Endometrial microvascular endothelial cells (primary cell): ENCODE results near the gene CAPN11. TPM values are rescaled to one million over a fixed set of nuclear protein-coding genes. Genes with fewer than 3 reads are reported as not detected.
"Not testable (repeated sequence)": the region's sequence is repeated elsewhere in the genome, so short reads cannot be mapped to it uniquely, and the experiment has no call there.

Source experiments
- in situ Hi-C: cut with HindIII; loops from 2 replicates; pipeline ENCODE4 v1.10.0; 2017; ENCODE audit warnings: low sequenced_read_pairs, low pct_unique_long_range_greater_than_20kb; ENCODE audit errors: inconsistent ontology term
- total RNA-seq: library from RNA; depleted of rRNA; stranded (reverse); fragments of >200 nt; gene quantifications from one replicate; pipeline ENCODE4 v1.2.3, GENCODE V29; 2015; ENCODE audit errors: inconsistent ontology term

Gene CAPN11
- total RNA-seq, 1 donor from 2014 or later: 3.8 TPM

DNA sequence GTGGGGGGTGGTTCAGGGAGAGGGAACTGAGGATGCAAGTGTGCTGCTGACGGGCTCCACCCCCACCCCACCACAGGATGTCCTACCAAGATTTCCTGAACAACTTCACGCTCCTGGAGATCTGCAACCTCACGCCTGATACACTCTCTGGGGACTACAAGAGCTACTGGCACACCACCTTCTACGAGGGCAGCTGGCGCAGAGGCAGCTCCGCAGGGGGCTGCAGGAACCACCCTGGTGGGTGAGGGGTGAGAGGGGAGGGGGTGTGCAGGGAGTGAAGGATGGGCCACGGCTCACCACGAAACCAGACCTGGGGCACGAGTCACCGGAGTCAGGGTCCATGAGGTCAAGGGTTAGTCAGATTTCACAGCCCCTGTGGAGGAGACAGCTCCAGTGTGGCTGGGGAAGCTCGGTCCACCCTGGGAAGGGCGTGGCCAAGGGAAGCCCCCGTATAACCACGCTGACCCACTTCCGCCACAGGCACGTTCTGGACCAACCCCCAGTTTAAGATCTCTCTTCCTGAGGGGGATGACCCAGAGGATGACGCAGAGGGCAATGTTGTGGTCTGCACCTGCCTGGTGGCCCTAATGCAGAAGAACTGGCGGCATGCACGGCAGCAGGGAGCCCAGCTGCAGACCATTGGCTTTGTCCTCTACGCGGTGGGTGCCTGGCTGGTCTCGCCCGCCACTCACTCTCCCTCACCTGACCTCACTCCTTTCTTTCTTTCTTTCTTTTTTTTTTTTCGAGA lies 18.3 kb downstream of the CAPN11 start:
- in situ Hi-C loops: no loop called here

DNA sequence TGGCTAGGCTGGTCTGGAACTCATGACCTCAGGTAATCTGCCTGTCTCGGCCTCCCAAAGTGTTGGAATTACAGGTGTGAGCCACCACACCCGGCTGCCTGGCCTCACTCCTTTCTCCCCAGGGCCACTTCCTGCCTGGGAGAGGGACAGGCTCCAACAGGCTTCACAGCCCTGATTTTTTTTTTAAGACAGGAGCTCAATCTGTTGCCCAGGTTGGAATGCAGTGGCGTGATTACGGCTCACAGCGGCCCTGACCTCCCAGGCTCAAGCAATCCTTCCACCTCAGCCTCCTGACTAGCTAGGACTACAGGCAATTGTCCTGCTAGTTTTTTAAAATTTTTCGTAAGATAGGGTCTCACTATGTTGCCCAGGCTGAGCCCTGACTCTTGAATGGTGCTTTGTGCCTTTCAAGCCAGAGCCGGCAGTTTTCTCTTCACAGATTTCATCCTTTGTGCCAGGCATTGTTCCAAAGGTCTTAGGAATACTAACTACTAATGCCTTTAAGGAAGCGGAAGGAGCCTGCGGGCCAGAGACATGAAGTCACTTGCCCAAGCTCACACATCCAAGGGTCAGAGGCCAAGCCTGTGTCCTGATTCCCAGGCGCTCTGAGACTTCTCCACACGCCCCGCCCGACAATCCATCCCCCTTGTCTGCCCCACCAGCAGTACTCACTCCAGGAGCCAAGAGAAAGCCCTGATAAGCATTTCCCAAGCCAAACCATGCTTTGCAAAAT lies 19.2 kb downstream of the CAPN11 start:
- in situ Hi-C loops: no loop called here

DNA sequence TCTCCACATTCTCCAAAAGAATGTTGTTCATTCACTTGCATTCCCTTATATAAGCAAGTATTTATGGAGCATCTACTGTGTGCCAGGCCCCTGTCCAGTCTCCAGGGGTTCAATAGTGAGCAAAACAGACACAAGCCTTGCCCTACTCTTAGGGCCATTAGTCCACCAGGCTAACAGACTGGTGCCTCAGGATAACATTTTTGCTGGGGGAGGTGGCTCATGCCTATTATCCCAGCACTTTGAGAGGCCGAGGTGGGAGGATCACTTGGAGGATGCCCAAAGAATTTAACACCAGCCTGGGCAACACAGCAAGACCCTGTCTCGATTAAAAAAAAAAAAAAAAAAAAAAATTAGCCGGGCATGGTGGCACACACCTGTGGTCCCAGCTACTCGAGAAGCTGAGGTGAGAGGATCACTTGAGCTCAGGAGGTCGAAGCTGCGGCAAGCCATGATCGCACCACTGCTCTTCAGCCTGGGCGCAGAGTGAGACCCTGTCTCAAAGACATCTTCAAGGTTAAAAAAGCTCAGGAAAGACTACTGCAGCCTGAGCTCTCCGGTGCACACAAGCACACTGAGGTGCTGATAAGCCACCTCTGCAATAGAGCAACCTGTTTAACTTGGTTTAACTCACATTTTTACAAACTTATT lies 19.9 kb downstream of the CAPN11 start:
- in situ Hi-C loops: no loop called here

GRCh38 chr6:44179072-44179536 lies 20.5 kb downstream of the CAPN11 start:
- in situ Hi-C loops: no loop called here

GRCh38 chr6:44179648-44180047 lies 21.0 kb downstream of the CAPN11 start:
- in situ Hi-C loops: no loop called here

DNA sequence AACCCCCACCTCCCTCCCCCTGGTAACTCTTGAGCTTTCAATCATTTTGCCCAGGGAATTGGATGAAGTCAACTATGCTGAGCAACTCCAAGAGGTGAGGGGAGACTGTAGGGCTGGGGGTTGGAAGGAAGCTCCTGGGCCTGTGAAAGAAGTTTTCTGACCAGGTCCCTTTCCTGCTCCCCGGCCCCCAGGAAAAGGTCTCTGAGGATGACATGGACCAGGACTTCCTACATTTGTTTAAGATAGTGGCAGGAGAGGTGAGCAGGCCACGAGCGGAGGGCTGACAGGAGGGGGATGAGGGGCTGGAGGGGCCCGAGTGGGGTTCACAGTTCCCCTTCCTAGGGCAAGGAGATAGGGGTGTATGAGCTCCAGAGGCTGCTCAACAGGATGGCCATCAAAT lies 21.8 kb downstream of the CAPN11 start:
- in situ Hi-C loops: no loop called here

GRCh38 chr6:44180886-44181285 lies 22.3 kb downstream of the CAPN11 start:
- in situ Hi-C loops: no loop called here

- in situ Hi-C loops: not testable (repeated sequence)
Measured at GRCh38 chr6:44181784-44182183, 23.2 kb downstream of the CAPN11 start.

- in situ Hi-C loops: no loop called here
Measured at GRCh38 chr6:44182911-44183390, 24.3 kb downstream of the CAPN11 start.

GRCh38 chr6:44183783-44184182 lies 25.2 kb downstream of the CAPN11 start:
- in situ Hi-C loops: no loop called here

GRCh38 chr6:44185356-44185755 lies 26.7 kb downstream of the CAPN11 start:
- in situ Hi-C loops: not testable (repeated sequence)

GRCh38 chr6:44185953-44186634 lies 27.5 kb downstream of the CAPN11 start:
- in situ Hi-C loops: no loop called here

DNA sequence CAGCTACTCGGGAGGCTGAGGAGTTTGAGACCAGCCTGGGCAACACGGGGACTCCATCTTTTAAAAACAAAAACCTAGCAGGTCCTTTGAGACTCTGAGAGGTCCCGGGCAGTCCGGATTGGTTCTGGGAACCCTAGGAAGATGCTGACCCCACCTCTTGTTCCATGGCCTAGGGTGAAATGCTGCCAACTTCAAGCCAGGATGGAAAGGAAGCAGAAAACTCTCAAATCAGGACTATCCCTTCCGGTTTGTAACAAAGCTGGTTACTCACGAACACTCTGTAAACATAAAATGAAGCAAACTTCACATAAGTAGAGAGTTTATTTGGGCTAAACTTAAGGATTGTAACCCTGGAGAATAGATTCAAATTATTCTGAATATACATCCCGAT lies 28.0 kb downstream of the CAPN11 start:
- in situ Hi-C loops: no loop called here

- in situ Hi-C loops: no loop called here
Measured at GRCh38 chr6:44188819-44189218, 30.2 kb downstream of the CAPN11 start.

DNA sequence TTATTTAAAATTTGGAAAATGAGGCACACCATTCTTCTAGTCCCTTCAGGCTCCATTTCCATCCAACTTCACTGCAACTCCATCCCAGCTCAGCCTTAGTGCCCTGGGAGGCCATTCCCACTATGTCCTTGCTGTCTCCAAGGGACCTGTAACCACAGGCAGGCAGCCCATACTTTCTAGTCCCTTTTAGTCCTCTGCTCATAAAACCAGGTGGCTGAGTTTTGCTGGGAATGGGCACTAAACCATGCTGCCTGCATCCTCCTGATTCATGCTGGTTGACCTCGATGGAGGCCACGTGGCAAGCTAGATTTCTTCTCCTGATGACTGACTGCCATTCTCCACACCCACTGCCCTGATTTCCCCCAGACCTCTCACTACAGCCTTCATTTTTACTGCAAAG lies 30.6 kb downstream of the CAPN11 start:
- in situ Hi-C loops: no loop called here

DNA sequence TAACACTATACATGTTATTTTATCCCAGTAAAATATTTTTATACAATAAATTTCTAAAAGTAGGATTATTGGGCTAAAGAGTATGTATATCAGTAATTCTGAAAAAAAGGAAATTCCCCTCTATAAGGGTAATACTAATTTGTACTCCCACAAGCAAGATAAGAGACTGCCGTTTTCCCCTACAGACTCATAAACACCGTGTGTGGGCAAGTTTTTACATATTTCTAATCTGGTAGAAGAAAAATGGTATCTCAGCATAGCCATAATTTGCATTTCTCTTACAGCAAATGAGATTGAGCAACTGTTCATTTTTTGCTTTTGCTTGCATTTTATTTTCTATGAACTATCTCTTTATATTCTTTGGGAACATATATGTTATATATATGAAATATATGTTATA lies 32.1 kb downstream of the CAPN11 start:
- in situ Hi-C loops: no loop called here

DNA sequence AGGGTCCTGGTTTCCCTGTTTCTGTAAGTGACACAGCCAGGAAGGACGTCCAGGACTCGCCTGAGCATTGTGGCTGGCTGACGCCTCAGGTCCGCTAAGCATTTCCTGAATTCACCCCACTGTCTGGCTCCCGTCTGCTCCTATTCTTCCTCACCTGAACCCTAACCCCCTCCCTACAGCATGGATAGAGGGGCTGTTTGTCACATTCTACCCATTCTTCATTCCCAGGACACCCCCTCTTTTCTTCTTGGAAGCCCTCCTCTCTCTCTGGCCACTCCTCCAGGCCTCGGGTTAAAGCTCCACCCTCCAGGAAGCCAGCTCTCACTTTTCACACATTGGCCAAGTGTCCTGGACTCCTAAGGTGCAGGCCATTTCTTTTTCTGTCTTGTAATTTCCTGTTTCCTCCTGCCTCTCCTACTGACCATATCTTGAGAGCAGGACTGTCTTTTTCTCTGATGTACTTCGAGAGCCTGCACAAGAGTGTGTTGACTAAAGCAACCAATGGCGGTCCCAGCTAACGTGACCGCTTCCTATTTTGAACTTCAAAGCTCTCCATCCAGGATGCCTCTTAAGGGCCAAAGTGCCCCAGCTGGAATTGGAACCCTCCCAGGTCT lies 33.9 kb downstream of the CAPN11 start:
- in situ Hi-C loops: no loop called here

DNA sequence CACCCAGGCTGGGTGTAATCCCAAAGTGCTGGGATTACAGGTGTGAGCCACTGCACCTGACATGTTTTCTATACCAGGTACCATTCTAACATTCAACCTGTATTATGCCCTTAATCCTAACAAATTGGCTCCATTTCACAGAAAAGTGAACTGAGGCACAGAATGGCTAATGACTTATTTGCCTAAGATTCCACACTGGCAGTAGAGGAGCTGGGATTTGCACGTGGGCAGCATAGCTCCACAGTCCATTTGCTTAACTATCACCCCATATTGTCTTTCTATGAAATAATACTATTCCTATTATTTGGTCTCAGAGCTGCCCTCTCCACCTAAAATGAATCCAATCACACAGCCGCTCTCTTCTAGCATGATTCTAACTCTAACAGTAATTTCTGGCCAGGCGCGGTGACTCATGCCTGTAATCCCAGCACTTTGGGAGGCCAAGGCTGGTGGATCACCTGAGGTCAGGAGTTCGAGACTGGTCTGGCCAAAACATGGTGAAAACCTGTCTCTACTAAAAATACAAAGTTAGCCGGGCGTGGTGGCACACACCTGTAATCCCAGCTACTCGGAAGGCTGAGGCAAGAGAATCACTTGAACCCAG lies 34.8 kb downstream of the CAPN11 start:
- in situ Hi-C loops: no loop called here
